HepG2 (cell line): ENCODE measurements around the gene BAIAP2L1. TPM values are rescaled to one million over a fixed set of nuclear protein-coding genes. Genes with fewer than 3 reads are reported as not detected.

Experiments used
- BHLHE40 ChIP-seq: IDR thresholded peaks from 2 replicates; pipeline ENCODE4 v1.6.1; 2011; ENCODE audit warnings: low read length, improper control_type of control experiment
- BORCS8-MEF2B ChIP-seq: sonication (generic); formaldehyde crosslinking; IDR thresholded peaks from 2 replicates; pipeline ENCODE4 v1.8.0; 2022; ENCODE audit warnings: mild to moderate bottlenecking, missing genetic modification reagents
- CBFB ChIP-seq: sonication (generic); formaldehyde crosslinking; IDR thresholded peaks from 2 replicates; pipeline ENCODE4 v1.4.0; 2020; ENCODE audit warnings: missing genetic modification reagents
- CENPBD1 ChIP-seq: sonication (generic); formaldehyde crosslinking; IDR thresholded peaks from 2 replicates; pipeline ENCODE4 v1.8.0; 2022; ENCODE audit warnings: missing genetic modification reagents, low read depth, mild to moderate bottlenecking, borderline replicate concordance
- CTCF ChIP-seq: sonication (generic); formaldehyde crosslinking; IDR thresholded peaks from 2 replicates; pipeline ENCODE4 v1.5.0; 2020; ENCODE audit warnings: mild to moderate bottlenecking, missing genetic modification reagents, moderate library complexity
- E2F2 ChIP-seq: sonication (generic); formaldehyde crosslinking; IDR thresholded peaks from 2 replicates; pipeline ENCODE4 v1.4.0; 2020; ENCODE audit warnings: missing genetic modification reagents, borderline replicate concordance
- MAF1 ChIP-seq: sonication (generic); formaldehyde crosslinking; IDR thresholded peaks from 2 replicates; pipeline ENCODE4 v1.5.0; 2020; ENCODE audit warnings: missing genetic modification reagents, borderline replicate concordance
- POLR2AphosphoS2 ChIP-seq: IDR thresholded peaks from 2 replicates; pipeline ENCODE4 v1.6.1; 2011; ENCODE audit warnings: low read depth, low read length, improper control_type of control experiment
- TIGD3 ChIP-seq: sonication (generic); formaldehyde crosslinking; IDR thresholded peaks from 2 replicates; pipeline ENCODE4 v1.5.1; 2020; ENCODE audit warnings: mild to moderate bottlenecking, missing genetic modification reagents, borderline replicate concordance
- TP53 ChIP-seq: sonication (generic); formaldehyde crosslinking; conservative IDR thresholded peaks from 2 replicates; pipeline ENCODE4 v1.4.0; 2020; ENCODE audit warnings: missing genetic modification reagents
- ZFP91 ChIP-seq: sonication (generic); formaldehyde crosslinking; IDR thresholded peaks from 2 replicates; pipeline ENCODE4 v1.9.0; 2022; ENCODE audit warnings: missing genetic modification reagents, mild to moderate bottlenecking, borderline replicate concordance
- ZMAT3 ChIP-seq: sonication (generic); formaldehyde crosslinking; conservative IDR thresholded peaks from 2 replicates; pipeline ENCODE4 v1.7.0; 2021; ENCODE audit warnings: missing genetic modification reagents
- ZNF207 ChIP-seq: fragments of 450-650 bp; IDR thresholded peaks from 2 replicates; pipeline ENCODE4 v1.6.1; 2016; ENCODE audit warnings: antibody characterized with exemption, borderline replicate concordance
- ZNF570 ChIP-seq: sonication (generic); formaldehyde crosslinking; IDR thresholded peaks from 2 replicates; pipeline ENCODE4 v1.4.0; 2020; ENCODE audit warnings: mild to moderate bottlenecking, missing genetic modification reagents, borderline replicate concordance
- ZNF576 ChIP-seq: sonication (generic); formaldehyde crosslinking; IDR thresholded peaks from 2 replicates; pipeline ENCODE4 v1.4.0; 2020; ENCODE audit warnings: mild to moderate bottlenecking, missing genetic modification reagents
- ZNF589 ChIP-seq: sonication (generic); formaldehyde crosslinking; conservative IDR thresholded peaks from 2 replicates; pipeline ENCODE4 v1.8.0; 2022; ENCODE audit warnings: mild to moderate bottlenecking, moderate library complexity, missing genetic modification reagents
- ZNF614 ChIP-seq: IDR thresholded peaks from 2 replicates; pipeline ENCODE4 v1.6.1; 2018; ENCODE audit warnings: missing biosample characterization, missing genetic modification reagents, inconsistent platforms, borderline replicate concordance
- ZNF660 ChIP-seq: sonication (generic); formaldehyde crosslinking; IDR thresholded peaks from 2 replicates; pipeline ENCODE4 v1.5.1; 2020; ENCODE audit warnings: mild to moderate bottlenecking, low read depth, missing genetic modification reagents, borderline replicate concordance
- ZNF775 ChIP-seq: sonication (generic); formaldehyde crosslinking; IDR thresholded peaks from 2 replicates; pipeline ENCODE4 v1.4.0; 2020; ENCODE audit warnings: missing genetic modification reagents, mild to moderate bottlenecking, moderate library complexity, borderline replicate concordance
- polyA plus RNA-seq, 8 experiments: library from polyadenylated mRNA; depleted of rRNA in 3 of 8; stranded (reverse) in 7 of 8; unstranded in 1 of 8; fragments of >200 nt; fragmentation: Illumina TruSeq in 4 of 8; extraction: Trizol in 4 of 8; gene quantifications; 2 replicates each; pipeline versions ENCODE4 v1.2.1 to v1.2.3, GENCODE V29; 2011 to 2016; ENCODE audit warnings: low read depth in 4 of 8, missing spikeins in 1 of 8, mixed read lengths in 1 of 8; ENCODE audit not compliant: insufficient read depth in 1 of 8
- total RNA-seq, 5 experiments: library from RNA; depleted of rRNA; stranded (reverse); fragments of >200 nt; fragmentation: Illumina TruSeq; extraction: Trizol; gene quantifications; 2 replicates each; pipeline ENCODE4 v1.2.3, GENCODE V29; 2016; ENCODE audit warnings: low read depth in 1 of 5

The BAIAP2L1 gene
- total and polyA plus RNA-seq, 2 of the 13 experiments (the other 11 are each of a cell fraction or from before 2014, with no cell fraction given) = 13.0 to 21.5 TPM

- TF ChIP-seq CTCF (CRISPR knock-in tag) = no peak
- TF ChIP-seq CBFB (CRISPR knock-in tag) = no peak; the same call in 1 of the 2 replicates
- TF ChIP-seq MAF1 (CRISPR knock-in tag) = no peak
- peak; percentile 89 for TF ChIP-seq ZNF614 (CRISPR knock-in tag)
- no peak for TF ChIP-seq BHLHE40
- TF ChIP-seq ZNF660 (CRISPR knock-in tag) = no peak
- peak; percentile 78 for TF ChIP-seq ZFP91 (CRISPR knock-in tag)
- TF ChIP-seq BORCS8-MEF2B (CRISPR knock-in tag) = no peak
- TF ChIP-seq CENPBD1 (CRISPR knock-in tag) = no peak
- TF ChIP-seq ZNF207 = no peak
- no peak for TF ChIP-seq E2F2 (CRISPR knock-in tag)
- peak; percentile 85; the same call in 1 of the 2 replicates for TF ChIP-seq ZNF589 (CRISPR knock-in tag)
- TF ChIP-seq ZMAT3 (CRISPR knock-in tag) = no peak
- TF ChIP-seq ZNF570 (CRISPR knock-in tag) = no peak
- TF ChIP-seq TIGD3 (CRISPR knock-in tag) = 0 out of 2 replicates have a peak, but pooled peaks have one; percentile 14
- TF ChIP-seq ZNF576 (CRISPR knock-in tag) = no peak
- TF ChIP-seq ZNF775 (CRISPR knock-in tag) = no peak
- TF ChIP-seq TP53 (CRISPR knock-in tag) = no peak
- 0 out of 2 replicates have a peak, but pooled peaks have one; percentile 36 for TF ChIP-seq POLR2AphosphoS2
These were observed 17.9 kb upstream of the BAIAP2L1 start (continued) for GRCh38 chr7:98418636-98419315.
